WTC11 (cell line): Measurements from ENCODE around the gene CDC42EP4. TPM values are rescaled to one million over a fixed set of nuclear protein-coding genes. Genes with fewer than 3 reads are reported as not detected.

ENCODE experiments used
- ATAC-seq: fragments of 200-7000 bp; cut with Tn5 transposase; 2 replicates; pipeline ENCODE4 v1.10.0; 2021; ENCODE audit warnings: mild to moderate bottlenecking, moderate library complexity
- CTCF ChIA-PET: fragments of 300-600 bp; sonication (Branson Sonifier 250); formaldehyde crosslinking; loops from one replicate; lab custom pipeline; 2021; ENCODE audit warnings: antibody characterized with exemption; lab: Charles Lee
- POLR2A ChIA-PET: fragments of 350-600 bp; sonication (Branson Sonifier 250); formaldehyde crosslinking; loops from one replicate; lab custom pipeline; 2021; ENCODE audit warnings: antibody characterized with exemption; lab: Charles Lee
- DNase-seq: peaks from one replicate; pipeline ENCODE4 v3.0.0; 2021; ENCODE audit warnings: low spot score
- H3K27ac Mint-ChIP-seq: 2 replicates; pipeline ENCODE4 v1.8.0; 2021; ENCODE audit warnings: mixed read lengths
- H3K27me3 Mint-ChIP-seq: 2 replicates; pipeline ENCODE4 v1.8.0; 2021; ENCODE audit warnings: low read depth, mild to moderate bottlenecking, moderate library complexity, mixed read lengths
- H3K36me3 Mint-ChIP-seq: 2 replicates; pipeline ENCODE4 v1.8.0; 2021; ENCODE audit warnings: mixed read lengths
- H3K4me1 Mint-ChIP-seq: 2 replicates; pipeline ENCODE4 v1.8.0; 2022; ENCODE audit warnings: mixed read lengths
- H3K4me3 Mint-ChIP-seq: 2 replicates; pipeline ENCODE4 v1.8.0; 2021; ENCODE audit warnings: mild to moderate bottlenecking, moderate library complexity, mixed read lengths
- H3K9me3 Mint-ChIP-seq: 2 replicates; pipeline ENCODE4 v1.8.0; 2021; ENCODE audit warnings: mixed read lengths
- CBFB ChIP-seq: sonication (generic); formaldehyde crosslinking; IDR thresholded peaks from 2 replicates; pipeline ENCODE4 v1.8.1; 2022; ENCODE audit warnings: mild to moderate bottlenecking, low read depth, missing genetic modification reagents
- CREB1 ChIP-seq: sonication (generic); formaldehyde crosslinking; IDR thresholded peaks from 2 replicates; pipeline ENCODE4 v1.8.0; 2023; ENCODE audit warnings: mild to moderate bottlenecking, missing genetic modification reagents
- FOXK1 ChIP-seq: sonication (generic); formaldehyde crosslinking; IDR thresholded peaks from 2 replicates; pipeline ENCODE4 v1.8.0; 2022; ENCODE audit warnings: mild to moderate bottlenecking, moderate library complexity, missing genetic modification reagents
- NFYB ChIP-seq: sonication (generic); formaldehyde crosslinking; conservative IDR thresholded peaks from 2 replicates; pipeline ENCODE4 v1.8.0; 2022; ENCODE audit warnings: low read depth, missing genetic modification reagents
- SMAD3 ChIP-seq: sonication (generic); formaldehyde crosslinking; IDR thresholded peaks from 2 replicates; pipeline ENCODE4 v1.8.0; 2022; ENCODE audit warnings: missing genetic modification reagents, mild to moderate bottlenecking, borderline replicate concordance
- ZNF121 ChIP-seq: sonication (generic); formaldehyde crosslinking; IDR thresholded peaks from 2 replicates; pipeline ENCODE4 v1.8.0; 2023; ENCODE audit warnings: missing genetic modification reagents
- ZNF263 ChIP-seq: sonication (generic); formaldehyde crosslinking; IDR thresholded peaks from 2 replicates; pipeline ENCODE4 v1.8.1; 2022; ENCODE audit warnings: low read depth, mild to moderate bottlenecking, moderate library complexity, missing genetic modification reagents
- ZNF671 ChIP-seq: fragments of 250-450 bp; sonication (Bioruptor Pico); IDR thresholded peaks from 2 replicates; pipeline ENCODE4 v1.8.0; 2021; ENCODE audit warnings: mild to moderate bottlenecking
- total RNA-seq: library from RNA; stranded (reverse); gene quantifications from 3 replicates; pipeline ENCODE4 v1.2.3, GENCODE V29; 2021
- TF ChIP-seq, protein P1 (sequence below): sonication (generic); formaldehyde crosslinking; IDR thresholded peaks from 2 replicates; pipeline ENCODE4 v1.8.0; 2023; ENCODE audit warnings: missing genetic modification reagents, mild to moderate bottlenecking, borderline replicate concordance
- TF ChIP-seq, protein P2 (sequence below): fragments of 250-450 bp; sonication (Bioruptor Pico); IDR thresholded peaks from 2 replicates; pipeline ENCODE4 v1.8.0; 2021; ENCODE audit warnings: mild to moderate bottlenecking
- TF ChIP-seq, protein P3 (sequence below): fragments of 250-450 bp; sonication (Bioruptor Pico); IDR thresholded peaks from 2 replicates; pipeline ENCODE4 v1.9.0; 2021; ENCODE audit warnings: mild to moderate bottlenecking
- TF ChIP-seq, protein P4 (sequence below): sonication (generic); formaldehyde crosslinking; IDR thresholded peaks from 2 replicates; pipeline ENCODE4 v1.8.1; 2023; ENCODE audit warnings: mild to moderate bottlenecking, missing genetic modification reagents
- TF ChIP-seq, protein P5 (sequence below): sonication (generic); formaldehyde crosslinking; conservative IDR thresholded peaks from 2 replicates; pipeline ENCODE4 v1.8.1; 2022; ENCODE audit warnings: mild to moderate bottlenecking, missing genetic modification reagents
- TF ChIP-seq, protein P6 (sequence below): sonication (generic); formaldehyde crosslinking; IDR thresholded peaks from 2 replicates; pipeline ENCODE4 v1.8.0; 2022; ENCODE audit warnings: mild to moderate bottlenecking, missing genetic modification reagents
- TF ChIP-seq, protein P7 (sequence below): sonication (generic); formaldehyde crosslinking; IDR thresholded peaks from 2 replicates; pipeline ENCODE4 v1.8.1; 2022; ENCODE audit warnings: missing genetic modification reagents, borderline replicate concordance
- TF ChIP-seq, protein P8 (sequence below): sonication (generic); formaldehyde crosslinking; IDR thresholded peaks from 2 replicates; pipeline ENCODE4 v1.8.1; 2023; ENCODE audit warnings: mild to moderate bottlenecking, missing genetic modification reagents, borderline replicate concordance

Gene CDC42EP4
- total RNA-seq, 1 experiment from 2014 or later: 18.8 TPM

DNA sequence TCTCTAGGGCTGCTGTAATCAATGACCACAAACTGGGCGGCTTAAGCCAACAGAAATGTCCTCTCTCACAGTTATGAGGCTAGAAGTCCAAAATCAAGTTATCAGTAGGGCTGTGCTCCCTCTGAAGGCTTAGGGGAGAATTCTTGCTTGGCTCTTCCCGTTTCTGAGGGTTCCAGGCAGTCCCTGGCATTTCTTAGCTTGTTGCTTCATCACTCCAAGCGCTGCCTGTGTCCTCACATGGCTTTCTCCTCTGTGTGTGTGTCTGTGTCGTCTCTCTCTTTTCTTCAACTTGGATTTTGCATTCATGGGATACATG is 13.7 kb upstream of the CDC42EP4 start:
- TF ChIP-seq ZNF671 (no peak), CREB1 (CRISPR knock-in tag) (no peak), NFYB (CRISPR knock-in tag) (no peak), SMAD3 (no peak), ZNF263 (CRISPR knock-in tag) (no peak)
- TF ChIP-seq, protein P1, sequence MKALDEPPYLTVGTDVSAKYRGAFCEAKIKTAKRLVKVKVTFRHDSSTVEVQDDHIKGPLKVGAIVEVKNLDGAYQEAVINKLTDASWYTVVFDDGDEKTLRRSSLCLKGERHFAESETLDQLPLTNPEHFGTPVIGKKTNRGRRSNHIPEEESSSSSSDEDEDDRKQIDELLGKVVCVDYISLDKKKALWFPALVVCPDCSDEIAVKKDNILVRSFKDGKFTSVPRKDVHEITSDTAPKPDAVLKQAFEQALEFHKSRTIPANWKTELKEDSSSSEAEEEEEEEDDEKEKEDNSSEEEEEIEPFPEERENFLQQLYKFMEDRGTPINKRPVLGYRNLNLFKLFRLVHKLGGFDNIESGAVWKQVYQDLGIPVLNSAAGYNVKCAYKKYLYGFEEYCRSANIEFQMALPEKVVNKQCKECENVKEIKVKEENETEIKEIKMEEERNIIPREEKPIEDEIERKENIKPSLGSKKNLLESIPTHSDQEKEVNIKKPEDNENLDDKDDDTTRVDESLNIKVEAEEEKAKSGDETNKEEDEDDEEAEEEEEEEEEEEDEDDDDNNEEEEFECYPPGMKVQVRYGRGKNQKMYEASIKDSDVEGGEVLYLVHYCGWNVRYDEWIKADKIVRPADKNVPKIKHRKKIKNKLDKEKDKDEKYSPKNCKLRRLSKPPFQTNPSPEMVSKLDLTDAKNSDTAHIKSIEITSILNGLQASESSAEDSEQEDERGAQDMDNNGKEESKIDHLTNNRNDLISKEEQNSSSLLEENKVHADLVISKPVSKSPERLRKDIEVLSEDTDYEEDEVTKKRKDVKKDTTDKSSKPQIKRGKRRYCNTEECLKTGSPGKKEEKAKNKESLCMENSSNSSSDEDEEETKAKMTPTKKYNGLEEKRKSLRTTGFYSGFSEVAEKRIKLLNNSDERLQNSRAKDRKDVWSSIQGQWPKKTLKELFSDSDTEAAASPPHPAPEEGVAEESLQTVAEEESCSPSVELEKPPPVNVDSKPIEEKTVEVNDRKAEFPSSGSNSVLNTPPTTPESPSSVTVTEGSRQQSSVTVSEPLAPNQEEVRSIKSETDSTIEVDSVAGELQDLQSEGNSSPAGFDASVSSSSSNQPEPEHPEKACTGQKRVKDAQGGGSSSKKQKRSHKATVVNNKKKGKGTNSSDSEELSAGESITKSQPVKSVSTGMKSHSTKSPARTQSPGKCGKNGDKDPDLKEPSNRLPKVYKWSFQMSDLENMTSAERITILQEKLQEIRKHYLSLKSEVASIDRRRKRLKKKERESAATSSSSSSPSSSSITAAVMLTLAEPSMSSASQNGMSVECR (CRISPR knock-in tag): no peak
- TF ChIP-seq, protein P2, sequence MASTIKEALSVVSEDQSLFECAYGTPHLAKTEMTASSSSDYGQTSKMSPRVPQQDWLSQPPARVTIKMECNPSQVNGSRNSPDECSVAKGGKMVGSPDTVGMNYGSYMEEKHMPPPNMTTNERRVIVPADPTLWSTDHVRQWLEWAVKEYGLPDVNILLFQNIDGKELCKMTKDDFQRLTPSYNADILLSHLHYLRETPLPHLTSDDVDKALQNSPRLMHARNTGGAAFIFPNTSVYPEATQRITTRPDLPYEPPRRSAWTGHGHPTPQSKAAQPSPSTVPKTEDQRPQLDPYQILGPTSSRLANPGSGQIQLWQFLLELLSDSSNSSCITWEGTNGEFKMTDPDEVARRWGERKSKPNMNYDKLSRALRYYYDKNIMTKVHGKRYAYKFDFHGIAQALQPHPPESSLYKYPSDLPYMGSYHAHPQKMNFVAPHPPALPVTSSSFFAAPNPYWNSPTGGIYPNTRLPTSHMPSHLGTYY (CRISPR knock-in tag): no peak
- TF ChIP-seq, protein P3, sequence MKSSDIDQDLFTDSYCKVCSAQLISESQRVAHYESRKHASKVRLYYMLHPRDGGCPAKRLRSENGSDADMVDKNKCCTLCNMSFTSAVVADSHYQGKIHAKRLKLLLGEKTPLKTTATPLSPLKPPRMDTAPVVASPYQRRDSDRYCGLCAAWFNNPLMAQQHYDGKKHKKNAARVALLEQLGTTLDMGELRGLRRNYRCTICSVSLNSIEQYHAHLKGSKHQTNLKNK (CRISPR knock-in tag): no peak
- TF ChIP-seq, protein P4, sequence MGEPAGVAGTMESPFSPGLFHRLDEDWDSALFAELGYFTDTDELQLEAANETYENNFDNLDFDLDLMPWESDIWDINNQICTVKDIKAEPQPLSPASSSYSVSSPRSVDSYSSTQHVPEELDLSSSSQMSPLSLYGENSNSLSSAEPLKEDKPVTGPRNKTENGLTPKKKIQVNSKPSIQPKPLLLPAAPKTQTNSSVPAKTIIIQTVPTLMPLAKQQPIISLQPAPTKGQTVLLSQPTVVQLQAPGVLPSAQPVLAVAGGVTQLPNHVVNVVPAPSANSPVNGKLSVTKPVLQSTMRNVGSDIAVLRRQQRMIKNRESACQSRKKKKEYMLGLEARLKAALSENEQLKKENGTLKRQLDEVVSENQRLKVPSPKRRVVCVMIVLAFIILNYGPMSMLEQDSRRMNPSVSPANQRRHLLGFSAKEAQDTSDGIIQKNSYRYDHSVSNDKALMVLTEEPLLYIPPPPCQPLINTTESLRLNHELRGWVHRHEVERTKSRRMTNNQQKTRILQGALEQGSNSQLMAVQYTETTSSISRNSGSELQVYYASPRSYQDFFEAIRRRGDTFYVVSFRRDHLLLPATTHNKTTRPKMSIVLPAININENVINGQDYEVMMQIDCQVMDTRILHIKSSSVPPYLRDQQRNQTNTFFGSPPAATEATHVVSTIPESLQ (CRISPR knock-in tag): no peak
- TF ChIP-seq, protein P5, sequence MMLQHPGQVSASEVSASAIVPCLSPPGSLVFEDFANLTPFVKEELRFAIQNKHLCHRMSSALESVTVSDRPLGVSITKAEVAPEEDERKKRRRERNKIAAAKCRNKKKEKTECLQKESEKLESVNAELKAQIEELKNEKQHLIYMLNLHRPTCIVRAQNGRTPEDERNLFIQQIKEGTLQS: no peak
- TF ChIP-seq, all 79 proteins: peak for 0
- no peak; the same call in 1 of the 2 replicates for ATAC-seq
- DNase-seq: no peak
- Mint-ChIP-seq H3K4me3 (no peak overlapping the region), H3K4me1 (peaks cover 32% of the 10 kb centered on the region), H3K9me3 (no peaks in the 10 kb centered on the region), H3K27me3 (peaks cover 8% of the 10 kb centered on the region), H3K27ac (0 out of 2 replicates have a peak overlapping the region, but pooled peaks have one; percentile 34), H3K36me3 (no peaks in the 10 kb centered on the region)
- ChIA-PET POLR2A (no interaction called here), CTCF (interaction anchor here (0.6 to 1.4 kb wide), 3 partner anchors 12 to 91 kb away, joined by 3 to 4 read pairs (median 3); no protein-coding TSS in a partner anchor)

DNA sequence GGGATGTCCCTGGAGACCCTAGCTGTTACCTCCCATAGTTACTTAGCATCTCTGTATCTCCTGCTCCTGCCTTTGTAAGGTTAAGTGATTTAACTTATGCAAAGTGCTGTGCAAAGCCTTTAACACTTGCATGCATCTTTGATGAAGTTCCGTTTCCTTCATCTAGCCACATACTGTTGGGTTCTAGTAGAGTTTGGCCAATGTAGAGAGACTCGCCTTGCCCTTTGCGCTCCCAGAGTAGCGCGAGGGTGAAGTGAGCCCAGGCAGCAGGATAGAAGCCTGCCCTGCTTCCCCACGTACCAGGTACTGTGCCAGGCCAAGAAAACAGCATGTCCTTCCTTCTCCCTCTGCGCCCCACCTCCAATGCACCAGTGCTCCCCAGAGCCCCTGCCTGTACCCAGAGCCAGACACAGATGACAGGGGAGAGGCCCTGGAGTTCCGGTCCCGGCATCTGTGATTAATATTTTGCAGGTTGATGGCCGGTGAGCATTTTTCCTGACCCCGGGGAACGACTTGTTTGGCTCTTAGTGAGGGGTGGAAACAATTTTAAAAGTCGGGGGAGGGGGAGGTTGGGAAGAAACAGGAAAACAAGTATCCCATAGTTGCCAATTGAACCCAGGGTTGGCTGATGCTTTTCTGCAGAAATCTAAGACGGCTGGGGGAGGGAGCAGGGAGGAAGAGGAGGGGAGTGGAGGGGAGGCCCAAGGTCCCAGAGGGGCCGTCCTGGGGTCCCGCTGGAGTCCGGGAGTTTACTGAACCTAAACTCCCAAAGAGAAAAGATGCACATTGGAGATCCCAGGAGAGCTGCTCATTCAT is 13.1 kb upstream of the CDC42EP4 start:
- H3K4me3 Mint-ChIP-seq: peak overlapping the region; percentile 6; the same call in 1 of the 2 replicates

DNA sequence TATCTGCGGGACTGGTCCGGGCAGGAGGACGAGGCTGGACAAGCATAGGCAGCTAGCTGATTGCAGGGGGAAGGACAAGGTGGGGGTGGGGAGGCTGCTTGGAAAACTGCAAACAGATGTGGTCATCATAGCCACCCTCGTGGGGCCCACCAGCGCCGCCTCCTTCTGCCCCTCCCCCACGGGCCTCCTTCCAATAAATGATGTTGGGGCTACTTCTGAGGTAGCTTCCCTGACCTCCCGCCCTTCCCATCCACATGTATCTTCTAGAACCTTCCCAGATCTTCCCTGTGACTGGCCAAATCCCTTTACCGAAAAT is 12.3 kb upstream of the CDC42EP4 start:
- Mint-ChIP-seq H3K4me1 (peaks cover 32% of the 10 kb centered on the region), H3K4me3 (no peak overlapping the region), H3K27me3 (peaks cover 8% of the 10 kb centered on the region), H3K27ac (no peak overlapping the region), H3K36me3 (no peaks in the 10 kb centered on the region), H3K9me3 (no peaks in the 10 kb centered on the region)
- ChIA-PET POLR2A (no interaction called here), CTCF (interaction anchor here (0.6 to 0.9 kb wide), 3 partner anchors 15 to 50 kb away, joined by 3 read pairs; no protein-coding TSS in a partner anchor)
- no peak for DNase-seq
- peak; percentile 20; the same call in 1 of the 2 replicates for ATAC-seq
- no peak for TF ChIP-seq FOXK1
- TF ChIP-seq, protein P6, sequence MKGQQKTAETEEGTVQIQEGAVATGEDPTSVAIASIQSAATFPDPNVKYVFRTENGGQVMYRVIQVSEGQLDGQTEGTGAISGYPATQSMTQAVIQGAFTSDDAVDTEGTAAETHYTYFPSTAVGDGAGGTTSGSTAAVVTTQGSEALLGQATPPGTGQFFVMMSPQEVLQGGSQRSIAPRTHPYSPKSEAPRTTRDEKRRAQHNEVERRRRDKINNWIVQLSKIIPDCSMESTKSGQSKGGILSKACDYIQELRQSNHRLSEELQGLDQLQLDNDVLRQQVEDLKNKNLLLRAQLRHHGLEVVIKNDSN (CRISPR knock-in tag): no peak
- TF ChIP-seq, protein P7, sequence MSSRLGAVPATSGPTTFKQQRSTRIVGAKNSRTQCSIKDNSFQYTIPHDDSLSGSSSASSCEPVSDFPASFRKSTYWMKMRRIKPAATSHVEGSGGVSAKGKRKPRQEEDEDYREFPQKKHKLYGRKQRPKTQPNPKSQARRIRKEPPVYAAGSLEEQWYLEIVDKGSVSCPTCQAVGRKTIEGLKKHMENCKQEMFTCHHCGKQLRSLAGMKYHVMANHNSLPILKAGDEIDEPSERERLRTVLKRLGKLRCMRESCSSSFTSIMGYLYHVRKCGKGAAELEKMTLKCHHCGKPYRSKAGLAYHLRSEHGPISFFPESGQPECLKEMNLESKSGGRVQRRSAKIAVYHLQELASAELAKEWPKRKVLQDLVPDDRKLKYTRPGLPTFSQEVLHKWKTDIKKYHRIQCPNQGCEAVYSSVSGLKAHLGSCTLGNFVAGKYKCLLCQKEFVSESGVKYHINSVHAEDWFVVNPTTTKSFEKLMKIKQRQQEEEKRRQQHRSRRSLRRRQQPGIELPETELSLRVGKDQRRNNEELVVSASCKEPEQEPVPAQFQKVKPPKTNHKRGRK: no peak
- TF ChIP-seq, protein P8, sequence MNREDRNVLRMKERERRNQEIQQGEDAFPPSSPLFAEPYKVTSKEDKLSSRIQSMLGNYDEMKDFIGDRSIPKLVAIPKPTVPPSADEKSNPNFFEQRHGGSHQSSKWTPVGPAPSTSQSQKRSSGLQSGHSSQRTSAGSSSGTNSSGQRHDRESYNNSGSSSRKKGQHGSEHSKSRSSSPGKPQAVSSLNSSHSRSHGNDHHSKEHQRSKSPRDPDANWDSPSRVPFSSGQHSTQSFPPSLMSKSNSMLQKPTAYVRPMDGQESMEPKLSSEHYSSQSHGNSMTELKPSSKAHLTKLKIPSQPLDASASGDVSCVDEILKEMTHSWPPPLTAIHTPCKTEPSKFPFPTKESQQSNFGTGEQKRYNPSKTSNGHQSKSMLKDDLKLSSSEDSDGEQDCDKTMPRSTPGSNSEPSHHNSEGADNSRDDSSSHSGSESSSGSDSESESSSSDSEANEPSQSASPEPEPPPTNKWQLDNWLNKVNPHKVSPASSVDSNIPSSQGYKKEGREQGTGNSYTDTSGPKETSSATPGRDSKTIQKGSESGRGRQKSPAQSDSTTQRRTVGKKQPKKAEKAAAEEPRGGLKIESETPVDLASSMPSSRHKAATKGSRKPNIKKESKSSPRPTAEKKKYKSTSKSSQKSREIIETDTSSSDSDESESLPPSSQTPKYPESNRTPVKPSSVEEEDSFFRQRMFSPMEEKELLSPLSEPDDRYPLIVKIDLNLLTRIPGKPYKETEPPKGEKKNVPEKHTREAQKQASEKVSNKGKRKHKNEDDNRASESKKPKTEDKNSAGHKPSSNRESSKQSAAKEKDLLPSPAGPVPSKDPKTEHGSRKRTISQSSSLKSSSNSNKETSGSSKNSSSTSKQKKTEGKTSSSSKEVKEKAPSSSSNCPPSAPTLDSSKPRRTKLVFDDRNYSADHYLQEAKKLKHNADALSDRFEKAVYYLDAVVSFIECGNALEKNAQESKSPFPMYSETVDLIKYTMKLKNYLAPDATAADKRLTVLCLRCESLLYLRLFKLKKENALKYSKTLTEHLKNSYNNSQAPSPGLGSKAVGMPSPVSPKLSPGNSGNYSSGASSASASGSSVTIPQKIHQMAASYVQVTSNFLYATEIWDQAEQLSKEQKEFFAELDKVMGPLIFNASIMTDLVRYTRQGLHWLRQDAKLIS (CRISPR knock-in tag): no peak

More for the DNA sequence above, 13.1 kb upstream of the CDC42EP4 start:
- Mint-ChIP-seq H3K27me3 (peaks cover 8% of the 10 kb centered on the region), H3K9me3 (no peaks in the 10 kb centered on the region), H3K36me3 (no peaks in the 10 kb centered on the region), H3K27ac (peak overlapping the region; percentile 16; the same call in 1 of the 2 replicates), H3K4me1 (peaks cover 32% of the 10 kb centered on the region)
- ATAC-seq: peak; percentile 39
- DNase-seq: no peak
- TF ChIP-seq ZNF121 (CRISPR knock-in tag) (peak; percentile 98), CBFB (CRISPR knock-in tag) (no peak)
- CTCF ChIA-PET: interaction anchor here (0.6 to 1.4 kb wide), 4 partner anchors 11 to 91 kb away, joined by 3 to 4 read pairs (median 3); no protein-coding TSS in a partner anchor
- POLR2A ChIA-PET: no interaction called here
